ENCODE results near the gene CABYR.

Gene CABYR

GRCh38 chr18:24138789-24139616 lies at the start of gene CABYR:
Gene CABYR, plus strand, starts transcription at chr18:24139062. Its CDS starts 4,053 bp downstream, at chr18:24143115.
- Histone ChIP-seq H3K36me3 (ENCODE audit: control insufficient read depth, insufficient read depth, low read length) (0 out of 2 replicates have a peak, but pooled peaks cover 1% of the 10 kb centered on the region), H3K27ac (ENCODE audit: low read depth, low read length) (peak within 1 kb of the TSS; percentile 50), H3K9ac (ENCODE audit: low read length) (peak within 1 kb of the TSS; percentile 54), H3K27me3 (ENCODE audit: control insufficient read depth, insufficient read depth, low read length) (no peaks in the 10 kb centered on the region), H3K4me1 (ENCODE audit: control insufficient read depth, insufficient read depth, low read length) (peaks cover 25% of the 10 kb centered on the region), H3K9me3 (ENCODE audit: control insufficient read depth, insufficient read depth, low read depth, low read length) (no peaks in the 10 kb centered on the region), H3K4me3 (ENCODE audit: low read depth, low read length) (peak within 1 kb of the TSS; percentile 74)

- no peak overlapping the region for H3K9ac ChIP-seq (ENCODE audit: low read length)
- H3K4me3 ChIP-seq (ENCODE audit: low read depth, low read length): no peak overlapping the region
- no peak overlapping the region for H3K27ac ChIP-seq (ENCODE audit: low read depth, low read length)
- H3K27me3 ChIP-seq (ENCODE audit: control insufficient read depth, insufficient read depth, low read length): no peaks in the 10 kb centered on the region
- peaks cover 4% of the 10 kb centered on the region; the same call in 1 of the 2 replicates for H3K36me3 ChIP-seq (ENCODE audit: control insufficient read depth, insufficient read depth, low read length)
- no peaks in the 10 kb centered on the region for H3K9me3 ChIP-seq (ENCODE audit: control insufficient read depth, insufficient read depth, low read depth, low read length)
- no peaks in the 10 kb centered on the region for H3K4me1 ChIP-seq (ENCODE audit: control insufficient read depth, insufficient read depth, low read length)
These were observed 49.8 kb upstream of the CABYR start for GRCh38 chr18:24089076-24089475.

- no peaks in the 10 kb centered on the region for H3K27me3 ChIP-seq (ENCODE audit: control insufficient read depth, insufficient read depth, low read length)
- no peak overlapping the region for H3K4me3 ChIP-seq (ENCODE audit: low read depth, low read length)
- H3K27ac ChIP-seq (ENCODE audit: low read depth, low read length): no peak overlapping the region
- H3K36me3 ChIP-seq (ENCODE audit: control insufficient read depth, insufficient read depth, low read length): peaks cover 1% of the 10 kb centered on the region; the same call in 1 of the 2 replicates
- no peaks in the 10 kb centered on the region for H3K4me1 ChIP-seq (ENCODE audit: control insufficient read depth, insufficient read depth, low read length)
- no peak overlapping the region for H3K9ac ChIP-seq (ENCODE audit: low read length)
- H3K9me3 ChIP-seq (ENCODE audit: control insufficient read depth, insufficient read depth, low read depth, low read length): no peaks in the 10 kb centered on the region
These were observed 49.1 kb upstream of the CABYR start for GRCh38 chr18:24089515-24090337.

- Histone ChIP-seq H3K9ac (ENCODE audit: low read length) (no peak overlapping the region), H3K9me3 (ENCODE audit: control insufficient read depth, insufficient read depth, low read depth, low read length) (no peaks in the 10 kb centered on the region), H3K27ac (ENCODE audit: low read depth, low read length) (no peak overlapping the region), H3K4me3 (ENCODE audit: low read depth, low read length) (no peak overlapping the region), H3K27me3 (ENCODE audit: control insufficient read depth, insufficient read depth, low read length) (no peaks in the 10 kb centered on the region), H3K36me3 (ENCODE audit: control insufficient read depth, insufficient read depth, low read length) (no peaks in the 10 kb centered on the region; the same call in 1 of the 2 replicates), H3K4me1 (ENCODE audit: control insufficient read depth, insufficient read depth, low read length) (no peaks in the 10 kb centered on the region)
These were observed 48.0 kb upstream of the CABYR start for GRCh38 chr18:24090876-24091275.

- H3K36me3 ChIP-seq (ENCODE audit: control insufficient read depth, insufficient read depth, low read length): 0 out of 2 replicates have a peak, but pooled peaks cover 5% of the 10 kb centered on the region
- H3K4me3 ChIP-seq (ENCODE audit: low read depth, low read length): no peak overlapping the region
- H3K9ac ChIP-seq (ENCODE audit: low read length): no peak overlapping the region
- H3K4me1 ChIP-seq (ENCODE audit: control insufficient read depth, insufficient read depth, low read length): no peaks in the 10 kb centered on the region
- no peak overlapping the region for H3K27ac ChIP-seq (ENCODE audit: low read depth, low read length)
- no peaks in the 10 kb centered on the region for H3K27me3 ChIP-seq (ENCODE audit: control insufficient read depth, insufficient read depth, low read length)
- H3K9me3 ChIP-seq (ENCODE audit: control insufficient read depth, insufficient read depth, low read depth, low read length): 0 out of 2 replicates have a peak, but pooled peaks cover 5% of the 10 kb centered on the region
These were observed 44.3 kb upstream of the CABYR start for GRCh38 chr18:24094561-24094960.

GRCh38 chr18:24095976-24096375 lies 42.9 kb upstream of the CABYR start:
- Histone ChIP-seq H3K27me3 (ENCODE audit: control insufficient read depth, insufficient read depth, low read length) (no peaks in the 10 kb centered on the region), H3K4me3 (ENCODE audit: low read depth, low read length) (no peak overlapping the region), H3K9ac (ENCODE audit: low read length) (no peak overlapping the region), H3K4me1 (ENCODE audit: control insufficient read depth, insufficient read depth, low read length) (no peaks in the 10 kb centered on the region), H3K36me3 (ENCODE audit: control insufficient read depth, insufficient read depth, low read length) (0 out of 2 replicates have a peak, but pooled peaks cover 5% of the 10 kb centered on the region), H3K9me3 (ENCODE audit: control insufficient read depth, insufficient read depth, low read depth, low read length) (0 out of 2 replicates have a peak, but pooled peaks cover 5% of the 10 kb centered on the region), H3K27ac (ENCODE audit: low read depth, low read length) (no peak overlapping the region)

- no peak overlapping the region for H3K4me3 ChIP-seq (ENCODE audit: low read depth, low read length)
- peaks cover 8% of the 10 kb centered on the region; the same call in 1 of the 2 replicates for H3K36me3 ChIP-seq (ENCODE audit: control insufficient read depth, insufficient read depth, low read length)
- no peaks in the 10 kb centered on the region for H3K9me3 ChIP-seq (ENCODE audit: control insufficient read depth, insufficient read depth, low read depth, low read length)
- no peaks in the 10 kb centered on the region for H3K27me3 ChIP-seq (ENCODE audit: control insufficient read depth, insufficient read depth, low read length)
- H3K9ac ChIP-seq (ENCODE audit: low read length): no peak overlapping the region
- H3K27ac ChIP-seq (ENCODE audit: low read depth, low read length): no peak overlapping the region
- H3K4me1 ChIP-seq (ENCODE audit: control insufficient read depth, insufficient read depth, low read length): no peaks in the 10 kb centered on the region
These were observed 35.4 kb upstream of the CABYR start for GRCh38 chr18:24103320-24104021.

- no peak overlapping the region for H3K4me3 ChIP-seq (ENCODE audit: low read depth, low read length)
- no peak overlapping the region for H3K9ac ChIP-seq (ENCODE audit: low read length)
- H3K27me3 ChIP-seq (ENCODE audit: control insufficient read depth, insufficient read depth, low read length): no peaks in the 10 kb centered on the region
- peaks cover 6% of the 10 kb centered on the region; the same call in 1 of the 2 replicates for H3K36me3 ChIP-seq (ENCODE audit: control insufficient read depth, insufficient read depth, low read length)
- H3K4me1 ChIP-seq (ENCODE audit: control insufficient read depth, insufficient read depth, low read length): no peaks in the 10 kb centered on the region
- no peaks in the 10 kb centered on the region for H3K9me3 ChIP-seq (ENCODE audit: control insufficient read depth, insufficient read depth, low read depth, low read length)
- H3K27ac ChIP-seq (ENCODE audit: low read depth, low read length): no peak overlapping the region
These were observed 34.4 kb upstream of the CABYR start for GRCh38 chr18:24104486-24104885.

GRCh38 chr18:24108641-24109040 lies 30.2 kb upstream of the CABYR start:
- H3K27me3 ChIP-seq (ENCODE audit: control insufficient read depth, insufficient read depth, low read length): no peaks in the 10 kb centered on the region

GRCh38 chr18:24111936-24112335 lies 26.9 kb upstream of the CABYR start:
- Histone ChIP-seq H3K27me3 (ENCODE audit: control insufficient read depth, insufficient read depth, low read length) (no peaks in the 10 kb centered on the region), H3K4me3 (ENCODE audit: low read depth, low read length) (no peak overlapping the region), H3K9me3 (ENCODE audit: control insufficient read depth, insufficient read depth, low read depth, low read length) (no peaks in the 10 kb centered on the region), H3K9ac (ENCODE audit: low read length) (no peak overlapping the region), H3K4me1 (ENCODE audit: control insufficient read depth, insufficient read depth, low read length) (peaks cover 11% of the 10 kb centered on the region), H3K27ac (ENCODE audit: low read depth, low read length) (no peak overlapping the region), H3K36me3 (ENCODE audit: control insufficient read depth, insufficient read depth, low read length) (peaks cover 6% of the 10 kb centered on the region)

More at GRCh38 chr18:24108641-24109040, 30.2 kb upstream of the CABYR start:
- H3K36me3 ChIP-seq (ENCODE audit: control insufficient read depth, insufficient read depth, low read length): peaks cover 2% of the 10 kb centered on the region; the same call in 1 of the 2 replicates
- H3K9ac ChIP-seq (ENCODE audit: low read length): no peak overlapping the region
- no peak overlapping the region for H3K27ac ChIP-seq (ENCODE audit: low read depth, low read length)
- no peak overlapping the region for H3K4me3 ChIP-seq (ENCODE audit: low read depth, low read length)
- H3K4me1 ChIP-seq (ENCODE audit: control insufficient read depth, insufficient read depth, low read length): peaks cover 11% of the 10 kb centered on the region
- H3K9me3 ChIP-seq (ENCODE audit: control insufficient read depth, insufficient read depth, low read depth, low read length): no peaks in the 10 kb centered on the region
